ENCODE results near the gene SEC14L5.

GRCh38 chr16:4933433-4933832 is 24.7 kb upstream of the SEC14L5 start:
- TF ChIP-seq EZH2 (IDR thresholded peaks at IDR 0.05) = no peak
- TF ChIP-seq EZH2phosphoT487 (IDR thresholded peaks at IDR 0.05) = no peak

Data from neural progenitor cell (in vitro differentiated cells).